Gastroesophageal sphincter (tissue), 4 donors: ENCODE data around the gene CNKSR3. TPM values are rescaled to one million over a fixed set of nuclear protein-coding genes. Genes with fewer than 3 reads are reported as not detected.

Experiments
- ATAC-seq: fragments of 150-250 bp; one replicate; pipeline ENCODE4 v1.9.1; 2016; ENCODE audit warnings: mild to moderate bottlenecking, moderate library complexity
- H3K27ac ChIP-seq, 4 donors: fragments of 200-600 bp; sonication (generic) in 3 of 4; 1 replicate in 3 of 4; 2 replicates in 1 of 4; pipeline ENCODE4 v1.5.1; 2016 to 2019
- H3K27me3 ChIP-seq: fragments of 200-600 bp; sonication (generic); one replicate; pipeline ENCODE4 v1.5.1; 2019
- H3K36me3 ChIP-seq, 2 donors: fragments of 200-600 bp; sonication (generic); one replicate each; pipeline ENCODE4 v1.5.1; 2019; ENCODE audit warnings: control low read depth in 1 of 2
- H3K4me1 ChIP-seq, 3 donors: fragments of 200-600 bp; sonication (generic); 1 replicate in 2 of 3; 2 replicates in 1 of 3; pipeline ENCODE4 v1.5.1; 2016 to 2019; ENCODE audit warnings: control low read depth in 2 of 3
- H3K4me3 ChIP-seq, 2 donors: fragments of 200-600 bp; sonication (generic); one replicate each; pipeline ENCODE4 v1.5.1; 2019; ENCODE audit warnings: mild to moderate bottlenecking in 1 of 2, moderate library complexity in 1 of 2
- H3K9me3 ChIP-seq, 3 donors: fragments of 200-600 bp; sonication (generic); one replicate each; pipeline ENCODE4 v1.5.1; 2017 to 2019; ENCODE audit warnings: control low read depth in 2 of 3
- EP300 ChIP-seq: sonication (generic); formaldehyde crosslinking; IDR thresholded peaks from one replicate; pipeline ENCODE4 v1.6.1; 2017; ENCODE audit warnings: antibody characterized with exemption, mild to moderate bottlenecking
- POLR2A ChIP-seq, 2 donors: fragments of 450-650 bp; IDR thresholded peaks; one replicate each; pipeline ENCODE4 v1.6.1; 2017; ENCODE audit warnings: antibody characterized with exemption in 2 of 2, mild to moderate bottlenecking in 2 of 2, moderate library complexity in 1 of 2
- POLR2AphosphoS5 ChIP-seq: sonication (generic); formaldehyde crosslinking; IDR thresholded peaks from one replicate; pipeline ENCODE4 v1.6.1; 2017; ENCODE audit warnings: antibody characterized with exemption
- WGBS, 2 donors: methylation state at CpG; one replicate each; pipeline ENCODE4 v1.1.5; 2018; ENCODE audit warnings: low coverage in 1 of 2; 5-methylcytosine and 5-hydroxymethylcytosine counted together
- total RNA-seq, 4 donors: library from RNA; depleted of rRNA; stranded (reverse); fragments of >200 nt; gene quantifications; one replicate each; pipeline ENCODE4 v1.1.0, GENCODE V29; 2016
- TF ChIP-seq, protein P1 (sequence below), 4 experiments: fragments of 200-600 bp in 2 of 4; fragments of 450-650 bp in 2 of 4; sonication (generic) in 1 of 4; IDR thresholded peaks; one replicate each; pipeline ENCODE4 v1.5.1; 2017 to 2019; ENCODE audit warnings: antibody characterized with exemption in 4 of 4, mild to moderate bottlenecking in 2 of 4, moderate library complexity in 2 of 4

CNKSR3 gene
- total RNA-seq, 4 donors from 2014 or later: 12.9 to 28.9 (median 16.0) TPM

DNA sequence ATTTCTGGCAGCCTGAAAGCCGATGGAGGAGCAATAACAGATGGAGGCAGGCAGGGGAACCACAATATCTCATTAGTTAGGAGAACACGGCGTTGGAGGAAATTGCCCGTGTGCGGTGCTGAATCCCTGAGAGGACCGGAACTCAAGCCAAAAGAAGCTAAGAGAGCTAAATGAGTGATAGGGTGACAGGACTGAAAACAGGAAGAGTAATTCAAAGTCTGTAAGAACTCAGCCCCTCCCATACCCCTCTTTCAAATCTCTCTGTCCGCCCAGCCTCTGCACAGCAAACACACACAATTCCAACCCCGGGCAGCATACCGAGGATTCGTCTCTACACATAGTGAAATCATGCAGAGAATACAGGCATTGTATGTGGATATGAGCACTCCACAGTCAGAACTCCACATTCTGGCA, 151.3 kb downstream of the CNKSR3 start:
- peak overlapping the region in 1 of 2 donors; percentile 7 for H3K4me3 ChIP-seq
- H3K27me3 ChIP-seq: no peaks in the 10 kb centered on the region
- H3K36me3 ChIP-seq: no peaks in the 10 kb centered on the region
- WGBS, 2 donors: 30 to 38% methylated on average over 10 of the region's 10 CpGs
- no peak for ATAC-seq
- no peak for TF ChIP-seq POLR2AphosphoS5
- TF ChIP-seq EP300: no peak
- TF ChIP-seq, protein P1, sequence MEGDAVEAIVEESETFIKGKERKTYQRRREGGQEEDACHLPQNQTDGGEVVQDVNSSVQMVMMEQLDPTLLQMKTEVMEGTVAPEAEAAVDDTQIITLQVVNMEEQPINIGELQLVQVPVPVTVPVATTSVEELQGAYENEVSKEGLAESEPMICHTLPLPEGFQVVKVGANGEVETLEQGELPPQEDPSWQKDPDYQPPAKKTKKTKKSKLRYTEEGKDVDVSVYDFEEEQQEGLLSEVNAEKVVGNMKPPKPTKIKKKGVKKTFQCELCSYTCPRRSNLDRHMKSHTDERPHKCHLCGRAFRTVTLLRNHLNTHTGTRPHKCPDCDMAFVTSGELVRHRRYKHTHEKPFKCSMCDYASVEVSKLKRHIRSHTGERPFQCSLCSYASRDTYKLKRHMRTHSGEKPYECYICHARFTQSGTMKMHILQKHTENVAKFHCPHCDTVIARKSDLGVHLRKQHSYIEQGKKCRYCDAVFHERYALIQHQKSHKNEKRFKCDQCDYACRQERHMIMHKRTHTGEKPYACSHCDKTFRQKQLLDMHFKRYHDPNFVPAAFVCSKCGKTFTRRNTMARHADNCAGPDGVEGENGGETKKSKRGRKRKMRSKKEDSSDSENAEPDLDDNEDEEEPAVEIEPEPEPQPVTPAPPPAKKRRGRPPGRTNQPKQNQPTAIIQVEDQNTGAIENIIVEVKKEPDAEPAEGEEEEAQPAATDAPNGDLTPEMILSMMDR (IDR thresholded peaks at IDR 0.05): no peak
- TF ChIP-seq POLR2A (IDR thresholded peaks at IDR 0.05): no peak
- H3K4me1 ChIP-seq: no peaks in the 10 kb centered on the region
- no peak overlapping the region for H3K27ac ChIP-seq
- H3K9me3 ChIP-seq: no peaks in the 10 kb centered on the region

DNA sequence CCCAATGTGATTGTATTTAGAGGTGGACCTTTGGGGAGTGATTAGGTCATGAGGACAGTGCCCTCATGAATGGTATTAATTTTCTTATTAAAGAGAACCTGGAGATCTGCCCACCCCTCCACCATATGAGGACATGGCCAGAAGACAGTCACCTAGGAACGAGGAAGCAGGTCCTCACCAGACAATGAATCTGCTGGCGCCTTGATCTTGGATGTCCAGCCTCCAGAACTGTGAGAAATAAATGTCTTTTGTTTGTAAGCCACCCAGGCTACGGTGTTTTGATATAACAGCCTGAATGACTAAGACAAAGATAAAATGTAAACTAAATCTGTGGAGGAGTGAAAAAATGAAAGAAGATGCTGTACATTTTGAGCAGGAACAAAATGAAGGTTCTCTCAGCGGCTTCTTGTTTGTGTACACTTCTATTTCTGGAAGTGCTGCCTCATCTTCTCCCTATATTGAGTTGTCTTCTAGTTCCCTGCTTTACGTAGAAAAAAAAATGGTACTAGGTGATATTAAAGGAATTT, 152.4 kb downstream of the CNKSR3 start:
- no peaks in the 10 kb centered on the region for H3K27me3 ChIP-seq
- H3K27ac ChIP-seq: no peak overlapping the region
- H3K36me3 ChIP-seq: no peaks in the 10 kb centered on the region
- ATAC-seq: no peak
- H3K4me3 ChIP-seq: no peak overlapping the region
- H3K9me3 ChIP-seq: no peaks in the 10 kb centered on the region
- TF ChIP-seq POLR2A (IDR thresholded peaks at IDR 0.05): no peak
- no peak for TF ChIP-seq POLR2AphosphoS5
- TF ChIP-seq, protein P1 (IDR thresholded peaks at IDR 0.05): no peak
- no peak for TF ChIP-seq EP300
- 85 to 88% methylated on average over 5 of the region's 5 CpGs for WGBS, 2 donors
- H3K4me1 ChIP-seq: no peaks in the 10 kb centered on the region

DNA sequence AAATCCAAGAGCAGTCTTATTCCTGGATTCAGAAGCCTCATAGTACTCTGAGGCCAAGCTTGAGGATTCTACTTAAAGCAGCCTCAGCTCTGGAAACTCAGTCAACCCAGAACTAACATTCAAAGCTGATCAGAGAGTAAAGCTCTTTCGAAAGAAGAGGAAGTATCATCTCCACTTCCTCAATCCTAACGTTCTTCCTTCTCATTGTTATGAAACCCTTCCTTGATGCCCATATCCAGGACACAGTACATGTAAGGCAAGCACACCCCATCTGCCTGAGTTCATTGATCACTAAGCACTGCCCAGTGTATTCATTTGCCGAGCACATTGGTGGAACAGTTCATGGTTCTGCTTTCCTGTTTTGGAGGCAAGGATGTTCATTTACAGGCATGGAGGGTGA, 153.8 kb downstream of the CNKSR3 start, which contains the start of gene IPCEF1:
IPCEF1 (minus strand) TSS at position 114 of the 400 bp plus-strand sequence. CDS start 90,856 bp downstream, outside the sequence.
- H3K4me1 ChIP-seq: no peaks in the 10 kb centered on the region
- H3K27me3 ChIP-seq: no peaks in the 10 kb centered on the region
- TF ChIP-seq POLR2A (IDR thresholded peaks at IDR 0.05): no peak
- TF ChIP-seq EP300: no peak
- no peak for TF ChIP-seq POLR2AphosphoS5
- TF ChIP-seq, protein P1 (IDR thresholded peaks at IDR 0.05): no peak
- no peaks in the 10 kb centered on the region for H3K9me3 ChIP-seq
- H3K27ac ChIP-seq: no peak within 1 kb of the TSS
- H3K4me3 ChIP-seq: no peak within 1 kb of the TSS
- H3K36me3 ChIP-seq: no peaks in the 10 kb centered on the region
- peak; percentile 34 for ATAC-seq
- 70 to 100% methylated on average over 3 of the region's 3 CpGs for WGBS, 2 donors

DNA sequence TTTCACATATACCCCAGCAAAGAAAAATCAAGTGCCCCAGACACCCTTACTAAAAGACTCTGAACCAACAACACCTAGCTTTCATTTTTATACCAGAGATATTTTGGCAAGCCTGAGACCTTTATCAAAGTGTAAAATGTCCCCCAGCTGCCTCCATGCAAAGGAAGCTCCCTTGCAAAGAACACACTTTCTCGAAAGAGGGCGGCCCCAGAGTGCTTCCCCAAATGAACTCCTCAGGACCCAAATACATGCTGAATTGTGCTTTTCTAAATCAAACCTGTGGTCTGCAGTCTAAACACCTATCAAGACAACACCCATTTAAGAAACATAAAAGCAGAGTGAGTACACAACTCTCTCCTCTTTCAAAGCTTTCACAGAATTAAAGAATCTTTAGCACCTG, 154.4 kb downstream of the CNKSR3 start:
- no peak overlapping the region for H3K4me3 ChIP-seq
- no peaks in the 10 kb centered on the region for H3K9me3 ChIP-seq
- WGBS, 2 donors: 77 to 85% methylated on average over 2 of the region's 2 CpGs
- no peak overlapping the region for H3K27ac ChIP-seq
- no peak for TF ChIP-seq EP300
- TF ChIP-seq POLR2A (IDR thresholded peaks at IDR 0.05): no peak
- TF ChIP-seq POLR2AphosphoS5: no peak
- H3K27me3 ChIP-seq: no peaks in the 10 kb centered on the region
- H3K4me1 ChIP-seq: no peaks in the 10 kb centered on the region
- ATAC-seq: no peak
- no peaks in the 10 kb centered on the region for H3K36me3 ChIP-seq

DNA sequence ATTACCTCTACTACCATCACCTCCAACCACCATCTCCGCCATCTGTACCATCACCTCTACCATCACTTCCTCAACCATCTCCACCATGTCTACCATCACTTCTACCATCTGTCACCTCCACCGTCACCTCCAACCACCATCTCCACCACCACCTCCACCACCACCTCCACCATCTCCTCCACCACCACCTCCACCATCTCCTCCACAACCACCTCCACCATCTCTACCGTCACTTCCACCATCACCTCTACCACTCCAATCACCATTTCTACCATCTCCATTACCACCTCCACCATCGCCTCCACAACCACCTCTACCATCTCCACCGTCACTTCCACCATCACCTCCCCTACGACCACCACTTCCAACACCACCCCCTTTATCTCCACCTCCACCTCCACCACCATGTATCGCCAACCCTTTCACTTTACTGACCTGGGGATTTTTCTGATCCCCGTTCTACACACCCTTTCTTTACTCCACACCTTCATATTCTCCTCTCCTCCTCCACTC, 156.2 kb downstream of the CNKSR3 start:
- 93% methylated on average over 8 of the region's 8 CpGs for WGBS, 2 donors
- Histone ChIP-seq H3K27ac (no peak overlapping the region), H3K9me3 (no peaks in the 10 kb centered on the region), H3K36me3 (no peaks in the 10 kb centered on the region), H3K4me3 (no peak overlapping the region), H3K4me1 (no peaks in the 10 kb centered on the region), H3K27me3 (no peaks in the 10 kb centered on the region)
- no peak for ATAC-seq
- TF ChIP-seq POLR2AphosphoS5 (no peak), POLR2A (IDR thresholded peaks at IDR 0.05) (no peak), EP300 (no peak)
- TF ChIP-seq, protein P1 (IDR thresholded peaks at IDR 0.05): no peak
